Activated CD4-positive, alpha-beta memory T cell treated with anti-CD3 and anti-CD28 coated beads, Interleukin-2, amount 10 ng/mL, durations not matched to agents 7 days and 5 days (primary cell): ENCODE data around the gene GFI1. TPM values are rescaled to one million over a fixed set of nuclear protein-coding genes. Genes with fewer than 3 reads are reported as not detected.

ENCODE experiments used
- total RNA-seq, 2 experiments: library from RNA; stranded (reverse); gene quantifications; one replicate each; pipeline ENCODE4 v1.2.3, GENCODE V29; 2021

Gene GFI1
- total RNA-seq, 2 experiments from 2014 or later, result 76.9 to 80.8 TPM

Other genes starting within 250 kb of the GFI1 start
- 10 to 100 TPM; 18.2 to 18.7 TPM for gene GLMN, start 187.9 kb downstream of the GFI1 start, total RNA-seq
- 10 to 100 TPM; 31.6 to 36.5 TPM for gene RPAP2, start 187.9 kb downstream of the GFI1 start, total RNA-seq